ENCODE results near the gene CCL3.

DNA sequence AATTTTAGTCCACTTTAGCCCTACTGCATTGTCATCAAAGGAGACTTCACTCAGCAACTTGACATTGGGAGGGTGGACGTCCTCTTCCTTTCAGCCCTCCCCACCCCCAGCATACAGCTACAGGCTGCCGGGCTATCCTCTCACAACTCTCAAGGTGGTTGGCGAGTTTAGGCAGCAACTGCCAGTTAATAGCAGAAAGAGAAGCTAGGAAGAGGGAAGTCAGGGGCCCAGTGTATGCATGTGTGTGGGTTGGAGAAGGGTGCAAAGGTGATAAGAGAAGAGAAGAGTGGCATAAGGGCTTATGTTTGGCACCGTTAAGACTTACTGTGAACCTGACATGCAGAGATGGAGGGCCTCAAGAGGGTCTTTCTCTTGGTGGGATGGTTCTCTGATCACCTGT lies 45.5 kb upstream of the CCL3 start:
- TF ChIP-seq, protein P1, sequence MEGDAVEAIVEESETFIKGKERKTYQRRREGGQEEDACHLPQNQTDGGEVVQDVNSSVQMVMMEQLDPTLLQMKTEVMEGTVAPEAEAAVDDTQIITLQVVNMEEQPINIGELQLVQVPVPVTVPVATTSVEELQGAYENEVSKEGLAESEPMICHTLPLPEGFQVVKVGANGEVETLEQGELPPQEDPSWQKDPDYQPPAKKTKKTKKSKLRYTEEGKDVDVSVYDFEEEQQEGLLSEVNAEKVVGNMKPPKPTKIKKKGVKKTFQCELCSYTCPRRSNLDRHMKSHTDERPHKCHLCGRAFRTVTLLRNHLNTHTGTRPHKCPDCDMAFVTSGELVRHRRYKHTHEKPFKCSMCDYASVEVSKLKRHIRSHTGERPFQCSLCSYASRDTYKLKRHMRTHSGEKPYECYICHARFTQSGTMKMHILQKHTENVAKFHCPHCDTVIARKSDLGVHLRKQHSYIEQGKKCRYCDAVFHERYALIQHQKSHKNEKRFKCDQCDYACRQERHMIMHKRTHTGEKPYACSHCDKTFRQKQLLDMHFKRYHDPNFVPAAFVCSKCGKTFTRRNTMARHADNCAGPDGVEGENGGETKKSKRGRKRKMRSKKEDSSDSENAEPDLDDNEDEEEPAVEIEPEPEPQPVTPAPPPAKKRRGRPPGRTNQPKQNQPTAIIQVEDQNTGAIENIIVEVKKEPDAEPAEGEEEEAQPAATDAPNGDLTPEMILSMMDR (IDR thresholded peaks at IDR 0.05; ENCODE audit: insufficient read depth, low read length, poor library complexity, severe bottlenecking), result no peak
- no peak for TF ChIP-seq EZH2phosphoT487 (conservative IDR thresholded peaks at IDR 0.05; ENCODE audit: low read length)
